HG03439 (cell line): ENCODE results near the gene DCHS1.

ENCODE experiments used
- ATAC-seq: cut with Tn5 transposase; IDR thresholded peaks from one replicate; pipeline ENCODE4 v1.9.1; 2021; ENCODE audit warnings: mild to moderate bottlenecking, moderate library complexity; ENCODE audit not compliant: unreplicated experiment

DCHS1 gene

DNA sequence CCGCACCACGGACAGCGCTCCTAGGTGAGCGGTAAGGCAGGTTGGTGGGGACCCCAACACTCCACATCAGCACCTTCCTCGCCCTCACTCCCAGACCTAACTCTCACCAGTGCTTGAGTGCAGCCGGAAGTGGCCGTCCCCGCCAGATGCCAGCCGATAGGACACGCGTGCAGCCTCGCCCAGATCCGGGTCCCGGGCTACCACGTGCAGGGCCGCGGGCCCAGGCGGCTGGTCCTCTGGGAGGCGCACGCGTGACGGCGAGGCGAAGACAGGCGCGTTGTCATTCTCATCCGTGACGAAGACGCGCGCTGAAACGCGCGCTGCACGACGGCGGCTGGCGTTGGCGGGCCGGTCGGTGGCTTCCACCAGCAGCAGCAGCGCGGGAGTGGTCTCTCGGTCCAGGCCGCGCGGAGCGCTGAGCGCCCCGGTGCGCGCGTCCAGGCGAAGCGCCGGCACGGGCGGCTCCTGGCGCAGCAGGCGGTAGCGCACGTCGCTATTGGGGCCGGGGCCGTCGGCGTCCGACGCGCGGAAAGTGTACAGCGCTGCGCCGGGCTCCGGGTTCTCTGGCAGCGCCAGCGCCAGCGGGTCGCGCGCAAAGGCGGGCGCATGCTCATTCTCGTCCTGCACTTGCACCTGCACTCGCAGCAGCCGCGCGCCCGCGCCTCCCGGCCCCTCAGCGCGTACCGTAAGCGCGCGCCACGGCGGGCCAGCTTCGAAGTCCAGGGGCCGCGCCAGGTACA lies 25.5 kb downstream of the DCHS1 start:
- no peak for ATAC-seq

DNA sequence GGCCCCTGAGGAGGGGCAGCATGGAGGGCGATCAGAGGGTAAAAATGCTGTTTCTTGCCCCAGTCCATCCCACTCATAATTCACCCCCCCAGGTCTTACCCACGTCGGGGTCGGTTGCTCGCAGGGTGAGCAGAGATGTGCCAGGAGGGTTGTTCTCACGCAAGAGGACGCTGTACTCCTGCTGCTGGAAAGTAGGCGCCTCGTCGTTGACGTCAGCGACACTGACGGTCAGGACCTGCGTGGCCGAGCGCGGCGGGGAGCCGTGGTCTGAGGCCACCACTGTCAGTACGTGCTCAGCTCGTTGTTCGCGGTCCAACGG lies 26.1 kb downstream of the DCHS1 start:
- ATAC-seq = no peak

DNA sequence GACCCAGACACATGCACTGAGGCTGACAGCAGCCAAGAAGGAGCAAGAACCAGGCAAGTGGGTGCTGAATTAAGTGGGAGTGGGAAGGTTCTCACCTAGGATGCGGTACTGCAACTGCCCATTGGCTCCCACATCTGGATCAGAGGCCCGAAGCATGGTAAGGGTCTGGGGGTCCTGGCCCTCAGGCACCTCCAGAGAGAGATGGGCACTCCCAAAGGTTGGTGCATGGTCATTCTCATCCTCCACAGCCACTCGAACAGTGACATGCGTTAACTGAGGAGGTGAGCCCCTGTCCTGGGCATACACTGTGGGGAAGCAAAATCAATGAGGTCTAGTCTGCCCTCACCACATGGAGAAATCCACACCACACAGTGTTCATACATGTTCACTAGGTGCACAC lies 27.1 kb downstream of the DCHS1 start:
- ATAC-seq = no peak

DNA sequence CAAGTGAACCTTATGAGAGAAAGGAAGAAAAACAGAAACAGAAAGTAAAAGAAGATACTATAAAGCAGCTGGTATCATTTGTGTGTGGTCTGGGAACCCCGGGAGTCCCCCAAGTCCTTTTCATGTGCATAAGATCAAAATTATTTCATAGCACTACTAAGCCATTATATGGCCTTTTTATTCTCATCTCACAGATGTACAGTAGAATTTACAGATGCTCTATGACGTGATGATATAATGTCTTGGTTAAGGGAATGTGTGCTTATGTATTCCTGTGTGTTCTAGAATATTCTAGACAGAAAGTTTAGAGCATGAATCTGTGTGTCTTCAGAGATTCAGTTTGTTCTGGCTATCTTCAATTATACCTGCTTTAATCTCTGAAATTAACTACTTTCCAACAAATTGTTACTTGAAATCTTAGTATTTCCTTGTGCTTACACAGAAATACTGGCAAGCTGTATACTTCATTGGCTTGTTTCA lies 27.8 kb downstream of the DCHS1 start:
- ATAC-seq = peak; percentile 56

DNA sequence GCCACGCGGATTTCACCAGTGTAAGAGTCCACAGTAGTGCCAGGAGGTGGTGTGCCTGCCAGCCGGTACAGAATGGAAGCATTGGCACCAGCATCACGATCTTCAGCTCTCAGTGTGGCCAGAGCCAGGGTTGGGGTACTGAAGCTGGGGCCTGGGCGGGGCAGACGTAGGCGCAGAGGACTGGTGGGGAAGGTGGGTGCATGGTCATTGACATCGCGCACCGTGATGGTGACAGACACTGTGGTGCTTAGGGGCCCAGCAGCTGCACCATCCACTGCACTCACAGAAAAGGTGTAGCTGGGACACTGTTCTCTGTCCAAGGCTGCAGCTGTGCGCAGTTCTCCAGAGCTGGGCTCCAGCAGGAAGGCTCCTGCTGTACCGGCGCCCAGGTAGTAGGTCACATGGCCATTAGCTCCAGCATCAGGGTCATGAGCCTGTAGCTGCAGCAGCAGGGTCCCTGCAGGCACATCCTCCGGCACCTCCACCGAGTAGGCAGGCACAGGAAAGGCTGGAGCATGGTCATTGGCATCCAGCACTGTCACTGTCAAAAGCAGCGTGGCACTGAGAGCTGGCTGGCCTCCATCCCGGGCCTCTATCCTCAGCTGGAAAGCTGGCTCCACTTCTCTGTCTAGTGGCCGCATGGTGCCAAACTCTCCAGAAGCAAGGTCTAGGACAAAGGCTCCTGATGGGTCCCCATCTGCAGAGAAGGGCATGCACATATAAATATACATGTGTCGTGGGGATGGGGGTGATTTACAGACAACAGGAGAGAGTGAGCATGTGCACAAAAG lies 28.4 kb downstream of the DCHS1 start:
- no peak for ATAC-seq

DNA sequence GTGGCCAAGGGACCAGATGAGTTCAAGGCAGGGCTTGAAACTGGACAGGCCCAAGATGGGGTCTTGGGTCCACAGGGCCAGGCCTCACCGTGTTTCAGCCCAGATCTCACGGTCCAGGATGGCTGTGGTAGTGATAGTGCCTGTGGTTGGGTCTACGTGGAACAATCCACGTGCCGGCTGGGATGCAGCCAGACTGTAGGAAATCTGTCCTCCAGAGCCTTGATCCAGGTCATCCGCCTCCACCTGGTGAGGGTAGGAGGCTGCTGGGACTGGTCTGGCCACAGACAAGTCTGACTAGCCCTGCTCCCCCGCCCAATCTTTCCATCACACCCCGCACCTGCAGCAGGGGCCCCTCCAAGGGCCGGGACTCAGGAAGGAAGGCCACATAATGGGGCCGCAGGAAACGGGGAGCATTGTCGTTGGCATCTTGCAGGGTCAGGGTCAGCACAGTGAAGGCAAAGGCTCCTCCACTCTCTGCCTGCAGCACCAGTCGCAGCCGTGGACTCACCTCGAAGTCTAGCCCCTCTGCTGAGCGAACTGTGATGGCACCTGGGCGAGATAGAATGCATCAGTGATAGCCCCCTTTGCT lies 29.7 kb downstream of the DCHS1 start:
- no peak for ATAC-seq

DNA sequence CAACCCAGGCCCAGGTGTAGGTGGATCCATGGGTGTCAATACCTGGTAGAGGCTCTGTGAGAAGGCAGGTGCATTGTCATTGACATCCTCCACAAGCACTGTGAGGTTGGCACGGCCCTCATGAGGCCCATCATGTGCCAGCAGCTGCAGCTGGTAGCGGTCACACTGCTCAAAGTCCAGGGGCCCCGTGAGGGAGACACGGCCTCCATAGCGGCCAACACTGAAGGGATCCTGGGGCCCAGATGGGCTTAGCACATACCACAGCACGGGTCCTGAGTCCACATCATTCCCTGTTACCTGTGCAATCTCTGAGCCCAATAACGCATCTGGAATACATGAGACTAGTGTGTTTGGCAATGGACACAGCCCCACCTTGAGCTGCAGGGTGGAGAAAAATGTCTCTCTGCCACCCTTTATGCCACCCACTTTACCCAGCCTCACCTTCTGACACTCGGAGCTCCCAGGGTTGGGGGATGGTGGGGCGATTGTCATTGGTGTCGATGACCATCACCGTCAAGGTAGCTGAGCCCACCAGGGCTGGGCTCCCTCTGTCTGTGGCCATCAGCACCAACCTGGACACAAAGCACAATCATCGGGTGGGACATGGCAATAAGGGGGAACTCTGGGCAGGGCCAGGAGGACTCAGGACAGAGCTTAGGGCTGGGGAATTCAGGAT lies 30.3 kb downstream of the DCHS1 start:
- no peak for ATAC-seq

DNA sequence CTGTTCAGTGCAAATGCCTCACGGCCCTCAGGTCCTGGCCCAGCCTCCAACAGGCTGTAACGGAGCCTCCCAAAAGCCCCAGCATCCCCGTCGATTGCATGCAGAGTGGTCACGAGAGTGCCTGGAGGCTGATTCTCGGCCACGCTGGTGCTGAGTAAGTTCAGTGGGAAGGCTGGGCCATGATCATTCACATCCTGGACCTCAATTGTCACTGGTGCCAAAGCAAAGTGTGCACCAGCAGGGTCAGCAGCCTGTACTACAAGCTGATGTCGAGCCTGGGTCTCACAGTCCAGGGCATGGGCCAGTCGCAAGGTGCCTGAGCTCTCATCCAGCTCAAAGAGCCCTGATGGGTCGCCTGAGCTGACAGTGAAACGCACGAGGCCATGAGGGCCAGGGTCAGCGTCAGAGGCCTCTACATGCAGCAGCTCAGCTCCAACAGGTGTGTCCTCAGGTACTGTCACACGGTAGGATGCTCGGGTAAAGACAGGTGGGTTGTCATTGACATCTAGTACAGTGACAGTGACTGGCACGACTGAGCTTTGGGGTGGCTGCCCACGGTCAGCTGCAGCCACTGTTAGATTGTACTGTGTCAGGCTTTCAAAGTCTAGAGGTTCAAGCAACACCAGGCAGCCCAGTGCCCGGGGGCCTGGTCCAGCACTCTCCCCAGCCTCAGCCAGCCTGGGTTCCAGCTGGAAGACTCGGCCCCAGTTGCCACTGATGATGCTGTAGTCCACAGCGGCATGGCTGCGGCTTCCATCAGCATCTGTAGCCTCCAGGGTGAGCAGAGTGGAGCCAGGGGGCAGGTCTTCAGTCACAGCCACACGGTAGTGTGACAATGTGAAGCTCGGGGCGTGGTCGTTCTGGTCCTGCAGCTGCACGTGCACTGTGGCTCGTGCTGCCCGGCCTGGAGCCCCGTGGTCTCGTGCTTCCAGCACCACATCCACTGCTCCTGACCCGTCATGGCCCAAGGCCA lies 31.9 kb downstream of the DCHS1 start:
- no peak for ATAC-seq

DNA sequence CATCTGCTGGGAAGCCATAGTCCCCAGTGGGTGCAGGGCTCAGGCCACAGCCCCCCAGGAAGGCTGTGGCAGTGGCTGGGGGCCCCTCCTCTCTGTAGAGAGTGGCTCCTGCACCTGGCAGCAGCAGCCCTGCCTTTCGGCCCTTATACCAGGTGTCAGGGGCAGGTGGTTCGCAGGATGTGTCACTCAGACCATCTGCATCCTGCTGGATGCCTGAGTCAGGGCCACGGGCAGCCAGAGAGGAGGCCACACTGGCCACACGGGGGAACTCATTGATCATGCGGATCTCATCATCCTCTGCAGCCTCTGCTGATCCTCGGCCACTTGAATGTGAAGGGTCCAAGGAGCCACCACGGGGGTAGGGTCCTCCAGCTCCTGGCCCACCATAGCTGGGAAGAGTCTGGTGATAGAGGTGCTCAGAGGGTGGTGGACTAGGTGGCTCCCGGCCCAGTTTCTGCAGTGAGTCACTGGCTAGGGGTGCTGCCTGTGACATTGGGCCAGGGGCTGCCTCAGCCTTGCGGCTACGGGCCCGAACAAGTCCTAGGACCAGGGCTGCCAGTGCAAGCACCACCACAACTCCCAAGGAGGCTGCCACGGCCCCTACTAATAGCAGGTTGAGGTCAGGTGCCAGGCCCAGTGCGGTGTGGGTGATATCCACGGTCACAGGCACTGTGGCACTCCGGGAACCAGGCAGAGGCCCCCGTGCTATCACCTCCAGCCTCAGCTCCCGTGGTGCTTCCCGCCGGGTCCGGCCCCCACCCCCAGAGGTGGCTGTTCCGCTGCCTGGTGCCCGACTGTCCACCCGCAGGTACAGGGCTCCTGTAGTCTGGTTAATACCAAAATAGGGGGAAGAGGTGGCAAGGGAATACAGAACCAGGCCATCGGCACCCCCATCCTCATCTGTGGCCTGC lies 33.1 kb downstream of the DCHS1 start:
- no peak for ATAC-seq

DNA sequence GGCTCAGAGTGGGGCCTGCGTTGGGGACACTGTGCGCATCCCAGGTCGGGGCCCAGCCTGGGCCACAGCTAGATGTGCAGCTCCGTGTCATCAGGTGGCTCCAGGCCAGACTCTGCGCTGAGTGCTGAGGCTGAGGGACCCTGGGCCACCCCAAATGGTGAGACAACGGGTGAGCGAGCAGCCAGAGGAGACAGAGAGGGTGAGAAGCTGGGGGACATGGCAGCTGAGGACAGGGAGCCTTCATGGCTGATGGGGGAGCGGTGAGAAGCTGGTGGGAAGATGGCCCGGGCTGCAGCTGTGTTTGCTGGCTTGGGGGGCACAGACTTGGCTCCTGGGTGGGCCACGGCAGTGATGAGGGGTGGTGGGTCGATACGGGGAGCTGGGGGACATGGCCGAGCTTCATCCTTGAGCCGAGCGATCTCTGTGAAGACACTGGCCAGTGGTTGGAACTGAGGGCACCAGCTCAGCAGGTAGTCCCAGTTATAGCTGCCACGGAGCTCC lies 33.8 kb downstream of the DCHS1 start:
- no peak for ATAC-seq

DNA sequence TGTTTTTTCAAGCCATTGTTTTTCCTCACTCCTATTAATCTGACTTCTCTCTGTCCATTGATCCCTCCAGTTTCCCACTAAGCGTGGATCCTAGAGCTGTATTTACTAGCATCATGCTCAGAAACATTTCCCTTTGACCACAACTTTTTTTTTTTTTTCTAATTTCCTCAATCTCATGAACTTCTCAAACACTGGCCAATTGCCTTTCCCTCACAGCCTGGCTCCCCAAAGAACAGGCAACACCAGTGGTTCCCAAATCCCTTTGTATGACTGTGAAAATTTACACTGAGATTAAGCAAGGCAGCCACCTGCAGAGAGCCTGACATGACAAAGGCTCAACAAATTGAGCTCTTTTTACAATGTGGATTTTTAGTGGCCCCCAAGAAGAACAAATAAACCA lies 35.0 kb downstream of the DCHS1 start:
- no peak for ATAC-seq

DNA sequence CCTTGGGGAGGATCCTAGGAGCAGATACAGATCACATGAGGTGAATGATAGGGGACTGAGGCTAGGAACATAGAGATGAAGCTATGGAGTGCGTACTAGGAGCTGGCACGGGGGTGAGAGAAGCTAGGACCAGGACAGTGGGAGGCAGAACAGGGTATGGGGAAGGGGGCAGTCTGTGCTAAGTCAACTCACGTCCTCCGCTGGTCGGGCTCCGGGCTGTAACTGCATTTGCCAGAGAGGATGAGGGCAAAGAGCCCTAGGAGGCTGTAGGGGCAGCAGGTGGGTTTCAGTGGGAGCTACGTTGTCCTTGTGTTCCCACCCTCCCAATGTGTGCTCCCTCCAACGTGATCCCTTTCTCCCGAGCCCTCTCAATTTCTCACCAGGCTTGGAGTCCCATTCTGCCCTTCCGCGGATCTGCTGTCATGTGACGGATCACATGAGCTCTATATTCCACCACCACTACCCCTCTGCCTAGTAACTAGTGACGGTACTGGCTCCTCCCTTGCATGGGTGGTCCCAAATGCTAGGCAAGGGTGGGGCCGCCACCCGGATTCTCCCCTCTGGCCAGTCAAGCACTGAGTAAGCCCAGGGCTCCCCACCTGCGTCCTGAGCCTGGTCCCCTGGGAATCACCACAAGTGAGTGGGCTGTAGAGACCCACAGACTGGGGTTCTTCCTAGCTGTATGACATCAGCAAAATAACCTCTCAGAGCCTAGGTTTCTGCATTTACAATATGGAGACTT lies 36.4 kb downstream of the DCHS1 start, which contains the start of gene TPP1:
TPP1 (minus strand) TSS at position 419 of the 742 bp plus-strand sequence; CDS start at position 397, 22 bp downstream.
- peak; percentile 99 for ATAC-seq

DNA sequence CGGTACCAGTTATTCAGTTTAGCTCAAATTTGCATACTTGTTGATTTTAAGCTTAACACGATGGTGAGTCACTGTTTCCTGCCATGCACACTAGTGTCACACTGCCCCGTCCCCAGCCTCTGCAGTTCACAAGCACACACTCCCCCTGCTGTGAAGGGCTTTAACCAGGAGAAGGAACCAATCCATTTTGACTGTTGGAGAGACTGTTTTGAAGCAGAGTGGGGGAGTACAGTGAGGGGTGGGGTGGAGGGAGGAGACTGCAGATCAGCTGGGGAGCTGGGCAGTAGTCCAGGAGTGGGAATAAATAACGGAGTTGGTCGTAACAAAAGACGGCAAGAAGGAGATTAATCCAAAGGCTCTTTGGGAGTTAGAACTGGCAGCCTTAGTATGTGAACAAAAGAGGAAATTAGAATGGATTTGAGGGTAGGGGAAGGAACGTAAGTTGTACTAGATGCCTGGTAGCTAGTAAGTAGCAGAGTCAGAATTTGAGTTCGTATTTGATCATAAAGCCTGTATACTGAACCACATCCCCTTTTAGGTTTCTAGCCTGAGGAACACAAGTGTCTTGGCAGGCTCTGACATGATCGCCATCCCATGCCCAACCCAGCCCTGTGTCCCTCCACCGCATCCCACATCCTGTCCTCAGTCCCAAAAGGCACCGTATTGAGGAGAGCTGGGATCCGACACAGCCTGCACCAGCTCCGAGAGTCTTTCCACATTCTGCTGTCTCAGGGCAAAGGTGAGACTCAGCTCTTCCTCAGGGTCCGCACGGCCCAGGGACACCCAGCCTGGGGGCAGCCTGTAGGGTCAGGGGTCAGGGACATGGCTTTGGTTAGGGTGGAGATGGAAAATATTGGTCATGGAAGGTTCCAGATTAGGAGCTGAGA lies 37.2 kb downstream of the DCHS1 start:
- ATAC-seq = no peak

DNA sequence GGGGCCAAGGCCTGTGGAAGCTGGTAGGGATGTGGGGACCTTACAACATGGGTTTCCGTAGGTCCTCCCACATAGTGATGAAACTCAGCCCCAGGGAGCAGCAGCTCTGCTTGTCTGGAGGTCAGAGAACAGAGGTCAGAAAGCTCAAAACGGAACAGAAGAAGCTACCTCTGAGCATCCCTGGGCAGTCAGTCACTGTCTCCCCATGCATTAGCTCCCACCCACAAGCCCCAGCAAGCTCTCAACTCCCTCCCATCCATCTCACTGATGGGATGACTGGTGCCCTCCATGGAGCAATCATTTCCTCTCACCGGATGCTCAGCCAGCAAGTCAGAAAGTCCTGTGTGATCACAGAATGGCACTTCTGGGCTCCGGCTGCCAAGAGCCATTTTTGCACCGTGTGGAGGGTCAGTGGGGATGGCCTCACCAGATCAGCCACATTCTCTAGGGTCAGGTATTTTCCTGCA lies 38.3 kb downstream of the DCHS1 start:
- ATAC-seq = no peak

DNA sequence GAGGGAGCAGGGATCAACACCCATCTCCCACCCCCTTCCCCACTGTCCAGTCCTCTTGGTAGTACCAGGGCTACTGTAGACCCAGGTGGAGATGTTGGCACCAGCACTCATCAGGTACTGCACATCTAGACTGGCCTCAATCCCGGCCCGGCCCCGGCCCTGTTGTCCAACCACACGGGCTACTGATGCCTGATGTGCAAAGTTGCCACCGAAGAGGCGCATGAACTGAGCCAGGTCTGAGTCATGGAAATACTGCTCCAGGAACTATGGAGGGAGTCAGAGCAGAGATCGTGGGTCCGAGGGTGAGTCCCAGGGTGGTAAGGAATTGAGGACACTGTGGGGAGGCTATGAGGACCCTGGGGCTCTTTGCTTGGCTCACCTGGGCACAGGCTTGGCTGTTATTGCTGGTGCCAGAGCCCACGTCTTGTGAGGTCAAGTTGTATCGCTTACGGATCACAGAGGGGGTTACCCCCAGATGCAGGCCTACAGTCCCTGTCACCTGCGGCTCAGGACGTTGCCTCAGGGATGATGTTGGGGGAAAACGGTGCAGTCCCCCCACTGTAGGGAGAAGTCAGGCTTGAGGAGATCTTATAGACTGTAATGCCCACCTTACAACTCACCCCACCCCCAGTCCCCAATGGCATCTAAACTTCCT lies 38.9 kb downstream of the DCHS1 start:
- no peak for ATAC-seq

DNA sequence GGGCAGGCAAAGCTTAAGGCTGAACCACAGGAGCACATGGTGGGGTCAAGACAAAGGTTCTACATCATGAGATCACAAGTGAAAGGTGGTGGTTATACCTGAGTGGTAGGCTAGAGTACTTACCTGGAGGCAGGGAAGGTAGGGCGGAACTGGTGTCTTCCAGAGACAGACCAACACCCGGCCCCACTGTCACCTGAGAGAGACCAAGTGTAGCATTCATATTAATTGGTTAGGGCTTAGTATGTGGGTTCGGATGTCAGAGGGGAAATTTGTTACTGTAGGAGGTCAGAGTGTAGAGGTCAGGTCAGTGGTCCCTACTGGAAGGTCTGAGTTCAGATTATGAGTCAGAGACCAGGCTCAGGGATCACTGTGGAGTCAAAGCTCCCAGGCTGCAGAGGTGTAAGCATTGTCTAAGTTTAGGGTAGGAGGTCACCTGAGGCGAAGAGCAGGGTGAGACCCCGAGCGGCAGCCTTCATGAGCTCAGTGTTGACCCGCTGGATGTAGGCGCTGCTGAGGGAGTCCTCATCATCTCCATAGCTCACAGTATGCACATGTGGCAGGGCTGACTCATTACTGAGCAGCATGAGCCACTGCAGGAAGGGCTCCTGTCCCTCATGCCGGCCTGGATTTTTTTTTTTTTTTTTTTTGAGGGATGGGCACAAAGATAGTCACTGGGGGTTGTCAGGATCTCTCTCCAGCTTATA lies 39.6 kb downstream of the DCHS1 start:
- no peak for ATAC-seq
